K562 (cell line): Measurements from ENCODE around the gene FGGY. TPM values are rescaled to one million over a fixed set of nuclear protein-coding genes. Genes with fewer than 3 reads are reported as not detected.

Experiments
- CXXC5 ChIP-seq: fragments of 250-450 bp; sonication (Bioruptor Pico); IDR thresholded peaks from 2 replicates; pipeline ENCODE4 v1.8.0; 2022; ENCODE audit warnings: inconsistent platforms, mild to moderate bottlenecking, moderate library complexity
- ETV6 ChIP-seq, 3 experiments: fragments of 150-350 bp in 1 of 3; sonication (generic) in 1 of 3; formaldehyde crosslinking in 1 of 3; IDR thresholded peaks; 2 replicates each; pipeline versions ENCODE4 v1.6.1 to v1.8.0; 2014 to 2022; ENCODE audit warnings: borderline replicate concordance in 2 of 3, low read depth in 2 of 3, antibody characterized with exemption in 1 of 3, low read length in 1 of 3, mild to moderate bottlenecking in 1 of 3, missing genetic modification reagents in 1 of 3
- FOXJ3 ChIP-seq: sonication (generic); formaldehyde crosslinking; IDR thresholded peaks from 2 replicates; pipeline ENCODE4 v1.4.0; 2020; ENCODE audit warnings: mild to moderate bottlenecking, missing genetic modification reagents
- IRF9 ChIP-seq: fragments of 450-650 bp; IDR thresholded peaks from 2 replicates; pipeline ENCODE4 v1.6.1; 2016; ENCODE audit warnings: missing biosample characterization, missing genetic modification characterization
- MTA2 ChIP-seq: fragments of 450-650 bp; IDR thresholded peaks from 2 replicates; pipeline ENCODE4 v1.6.1; 2016; ENCODE audit warnings: low read depth
- NR1H2 ChIP-seq: sonication (generic); formaldehyde crosslinking; IDR thresholded peaks from 2 replicates; pipeline ENCODE4 v1.4.0; 2020; ENCODE audit warnings: mild to moderate bottlenecking, missing genetic modification reagents
- PRPF4 ChIP-seq: fragments of 200-400 bp; formaldehyde crosslinking; IDR thresholded peaks from one replicate; pipeline ENCODE4 v1.6.1; 2017; ENCODE audit warnings: low read length, low read depth, mild to moderate bottlenecking; ENCODE audit not compliant: insufficient read depth, poor library complexity, severe bottlenecking
- RCOR1 ChIP-seq, 2 experiments: IDR thresholded peaks; 2 replicates each; pipeline ENCODE4 v1.6.1; 2012; ENCODE audit warnings: low read depth in 2 of 2, low read length in 2 of 2, borderline replicate concordance in 1 of 2, improper control_type of control experiment in 1 of 2
- THRB ChIP-seq: fragments of 450-650 bp; formaldehyde crosslinking; conservative IDR thresholded peaks from 2 replicates; pipeline ENCODE4 v1.4.0; 2022; ENCODE audit warnings: mild to moderate bottlenecking, missing genetic modification characterization
- ZBED1 ChIP-seq: IDR thresholded peaks from 2 replicates; pipeline ENCODE4 v1.6.1; 2014
- ZBTB7A ChIP-seq: IDR thresholded peaks from 2 replicates; pipeline ENCODE4 v1.6.1; 2011; ENCODE audit warnings: low read depth, mild to moderate bottlenecking, low read length, moderate library complexity, borderline replicate concordance; ENCODE audit not compliant: control insufficient read depth
- ZNF830 ChIP-seq: fragments of 250-450 bp; sonication (Bioruptor Pico); IDR thresholded peaks from 2 replicates; pipeline ENCODE4 v1.5.0; 2021; ENCODE audit warnings: mild to moderate bottlenecking
- polyA plus RNA-seq, 8 experiments: library from polyadenylated mRNA; depleted of rRNA in 4 of 8; stranded (reverse) in 5 of 8; unstranded in 3 of 8; fragments of >200 nt; fragmentation: Nextera tagmentation in 2 of 8; fragmentation: Illumina TruSeq in 1 of 8; extraction: Ambion mirVana in 2 of 8; extraction: Trizol in 1 of 8; gene quantifications; 2 replicates each; pipeline versions ENCODE4 v1.2.1 to v1.2.3, GENCODE V29; 2011 to 2014; ENCODE audit warnings: inconsistent platforms in 1 of 8, missing spikeins in 1 of 8
- total RNA-seq, 7 experiments: library from RNA; depleted of rRNA in 6 of 7; stranded (reverse); fragments of >200 nt in 6 of 7; fragmentation: Illumina TruSeq in 2 of 7; extraction: Trizol in 2 of 7; gene quantifications; 2 replicates each; pipeline versions ENCODE4 v1.2.1 to v1.2.3, GENCODE V29; 2011 to 2021; ENCODE audit warnings: low replicate concordance in 1 of 7
- TF ChIP-seq, protein P1 (sequence below): IDR thresholded peaks from 2 replicates; pipeline ENCODE4 v1.6.1; 2012; ENCODE audit warnings: low read depth, low read length, improper control_type of control experiment, borderline replicate concordance
- TF ChIP-seq, protein P2 (sequence below): fragments of 450-650 bp; IDR thresholded peaks from 2 replicates; pipeline ENCODE4 v1.6.1; 2017; ENCODE audit warnings: antibody characterized with exemption
- TF ChIP-seq, protein P3 (sequence below): fragments of 200-400 bp; formaldehyde crosslinking; IDR thresholded peaks from 2 replicates; pipeline ENCODE4 v1.6.1; 2017; ENCODE audit warnings: mild to moderate bottlenecking, low read depth, low read length, moderate library complexity
- TF ChIP-seq, protein P4 (sequence below): fragments of 450-650 bp; formaldehyde crosslinking; IDR thresholded peaks from 2 replicates; pipeline ENCODE4 v1.4.0; 2020; ENCODE audit warnings: mild to moderate bottlenecking, mixed read lengths

The FGGY gene
- total and polyA plus RNA-seq, 9 of the 15 experiments (the other 6 are each of a cell fraction or from before 2014, with no cell fraction given) = 9.7 to 19.2 (median 12.6) TPM

- TF ChIP-seq, protein P1, sequence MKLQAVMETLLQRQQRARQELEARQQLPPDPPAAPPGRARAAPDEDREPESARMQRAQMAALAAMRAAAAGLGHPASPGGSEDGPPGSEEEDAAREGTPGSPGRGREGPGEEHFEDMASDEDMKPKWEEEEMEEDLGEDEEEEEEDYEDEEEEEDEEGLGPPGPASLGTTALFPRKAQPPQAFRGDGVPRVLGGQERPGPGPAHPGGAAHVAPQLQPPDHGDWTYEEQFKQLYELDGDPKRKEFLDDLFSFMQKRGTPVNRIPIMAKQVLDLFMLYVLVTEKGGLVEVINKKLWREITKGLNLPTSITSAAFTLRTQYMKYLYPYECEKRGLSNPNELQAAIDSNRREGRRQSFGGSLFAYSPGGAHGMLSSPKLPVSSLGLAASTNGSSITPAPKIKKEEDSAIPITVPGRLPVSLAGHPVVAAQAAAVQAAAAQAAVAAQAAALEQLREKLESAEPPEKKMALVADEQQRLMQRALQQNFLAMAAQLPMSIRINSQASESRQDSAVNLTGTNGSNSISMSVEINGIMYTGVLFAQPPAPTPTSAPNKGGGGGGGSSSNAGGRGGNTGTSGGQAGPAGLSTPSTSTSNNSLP = peak; percentile 47; the same call in 1 of the 2 replicates
- no peak for TF ChIP-seq ZBED1
- no peak for TF ChIP-seq FOXJ3 (CRISPR knock-in tag)
- TF ChIP-seq, protein P2, sequence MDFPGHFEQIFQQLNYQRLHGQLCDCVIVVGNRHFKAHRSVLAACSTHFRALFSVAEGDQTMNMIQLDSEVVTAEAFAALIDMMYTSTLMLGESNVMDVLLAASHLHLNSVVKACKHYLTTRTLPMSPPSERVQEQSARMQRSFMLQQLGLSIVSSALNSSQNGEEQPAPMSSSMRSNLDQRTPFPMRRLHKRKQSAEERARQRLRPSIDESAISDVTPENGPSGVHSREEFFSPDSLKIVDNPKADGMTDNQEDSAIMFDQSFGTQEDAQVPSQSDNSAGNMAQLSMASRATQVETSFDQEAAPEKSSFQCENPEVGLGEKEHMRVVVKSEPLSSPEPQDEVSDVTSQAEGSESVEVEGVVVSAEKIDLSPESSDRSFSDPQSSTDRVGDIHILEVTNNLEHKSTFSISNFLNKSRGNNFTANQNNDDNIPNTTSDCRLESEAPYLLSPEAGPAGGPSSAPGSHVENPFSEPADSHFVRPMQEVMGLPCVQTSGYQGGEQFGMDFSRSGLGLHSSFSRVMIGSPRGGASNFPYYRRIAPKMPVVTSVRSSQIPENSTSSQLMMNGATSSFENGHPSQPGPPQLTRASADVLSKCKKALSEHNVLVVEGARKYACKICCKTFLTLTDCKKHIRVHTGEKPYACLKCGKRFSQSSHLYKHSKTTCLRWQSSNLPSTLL = no peak
- TF ChIP-seq, protein P3, sequence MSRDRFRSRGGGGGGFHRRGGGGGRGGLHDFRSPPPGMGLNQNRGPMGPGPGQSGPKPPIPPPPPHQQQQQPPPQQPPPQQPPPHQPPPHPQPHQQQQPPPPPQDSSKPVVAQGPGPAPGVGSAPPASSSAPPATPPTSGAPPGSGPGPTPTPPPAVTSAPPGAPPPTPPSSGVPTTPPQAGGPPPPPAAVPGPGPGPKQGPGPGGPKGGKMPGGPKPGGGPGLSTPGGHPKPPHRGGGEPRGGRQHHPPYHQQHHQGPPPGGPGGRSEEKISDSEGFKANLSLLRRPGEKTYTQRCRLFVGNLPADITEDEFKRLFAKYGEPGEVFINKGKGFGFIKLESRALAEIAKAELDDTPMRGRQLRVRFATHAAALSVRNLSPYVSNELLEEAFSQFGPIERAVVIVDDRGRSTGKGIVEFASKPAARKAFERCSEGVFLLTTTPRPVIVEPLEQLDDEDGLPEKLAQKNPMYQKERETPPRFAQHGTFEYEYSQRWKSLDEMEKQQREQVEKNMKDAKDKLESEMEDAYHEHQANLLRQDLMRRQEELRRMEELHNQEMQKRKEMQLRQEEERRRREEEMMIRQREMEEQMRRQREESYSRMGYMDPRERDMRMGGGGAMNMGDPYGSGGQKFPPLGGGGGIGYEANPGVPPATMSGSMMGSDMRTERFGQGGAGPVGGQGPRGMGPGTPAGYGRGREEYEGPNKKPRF = no peak
- TF ChIP-seq ZNF830 = no peak
- TF ChIP-seq ZBTB7A = no peak
- TF ChIP-seq THRB = no peak
- TF ChIP-seq ETV6 (IDR thresholded peaks at IDR 0.05; ENCODE audit: borderline replicate concordance in 1 of 2, low read depth in 2 of 2, low read length in 1 of 2) = no peak
- TF ChIP-seq ETV6 (CRISPR knock-in tag; IDR thresholded peaks at IDR 0.05; ENCODE audit: borderline replicate concordance) = no peak
- TF ChIP-seq NR1H2 (CRISPR knock-in tag) = no peak
- TF ChIP-seq, protein P4, sequence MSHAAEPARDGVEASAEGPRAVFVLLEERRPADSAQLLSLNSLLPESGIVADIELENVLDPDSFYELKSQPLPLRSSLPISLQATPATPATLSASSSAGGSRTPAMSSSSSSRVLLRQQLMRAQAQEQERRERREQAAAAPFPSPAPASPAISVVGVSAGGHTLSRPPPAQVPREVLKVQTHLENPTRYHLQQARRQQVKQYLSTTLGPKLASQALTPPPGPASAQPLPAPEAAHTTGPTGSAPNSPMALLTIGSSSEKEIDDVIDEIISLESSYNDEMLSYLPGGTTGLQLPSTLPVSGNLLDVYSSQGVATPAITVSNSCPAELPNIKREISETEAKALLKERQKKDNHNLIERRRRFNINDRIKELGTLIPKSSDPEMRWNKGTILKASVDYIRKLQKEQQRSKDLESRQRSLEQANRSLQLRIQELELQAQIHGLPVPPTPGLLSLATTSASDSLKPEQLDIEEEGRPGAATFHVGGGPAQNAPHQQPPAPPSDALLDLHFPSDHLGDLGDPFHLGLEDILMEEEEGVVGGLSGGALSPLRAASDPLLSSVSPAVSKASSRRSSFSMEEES = no peak
- no peak for TF ChIP-seq CXXC5 (CRISPR knock-in tag)
- TF ChIP-seq IRF9 (tag) = no peak
- TF ChIP-seq MTA2 = peak; percentile 69
- peak; percentile 9 to 49; a peak in 2 of 4 replicates for TF ChIP-seq RCOR1 (IDR thresholded peaks at IDR 0.05; ENCODE audit: borderline replicate concordance in 1 of 2, low read depth in 2 of 2, low read length in 2 of 2)
- no peak for TF ChIP-seq PRPF4
Observed at GRCh38 chr1:59505596-59506028, 208.7 kb downstream of the FGGY start (continued).
